Measurements from ENCODE around the gene ESRRG.

- TF ChIP-seq CTCF (IDR thresholded peaks at IDR 0.05; ENCODE audit: poor library complexity, severe bottlenecking) (no peak), EZH2 (IDR thresholded peaks at IDR 0.05; ENCODE audit: borderline replicate concordance, insufficient read depth, low read length, poor library complexity, severe bottlenecking) (no peak), EP300 (conservative IDR thresholded peaks at IDR 0.05; ENCODE audit: poor library complexity, severe bottlenecking) (no peak), TAF1 (IDR thresholded peaks at IDR 0.05; ENCODE audit: low read depth) (no peak), REST (IDR thresholded peaks at IDR 0.05; ENCODE audit: borderline replicate concordance) (no peak)
Observed at GRCh38 chr1:216670118-216670883, 52.9 kb downstream of the ESRRG start.
